Muscle layer of duodenum (tissue), 2 donors: ENCODE measurements around the gene BCL6.

Experiments
- H3K27ac ChIP-seq: one replicate; pipeline ENCODE4 v1.7.0; 2013; ENCODE audit warnings: mild to moderate bottlenecking, low read length
- H3K27me3 ChIP-seq: one replicate; pipeline ENCODE4 v1.7.0; 2013; ENCODE audit warnings: low read depth, mild to moderate bottlenecking, control low read depth, low read length
- H3K36me3 ChIP-seq, 2 donors: one replicate each; pipeline ENCODE4 v1.7.0; 2013; ENCODE audit warnings: low read length in 2 of 2, control low read depth in 1 of 2, mild to moderate bottlenecking in 1 of 2; ENCODE audit not compliant: insufficient read depth in 2 of 2, control insufficient read depth in 1 of 2
- H3K4me1 ChIP-seq, 2 donors: one replicate each; pipeline ENCODE4 v1.7.0; 2013; ENCODE audit warnings: low read length in 2 of 2, mild to moderate bottlenecking in 2 of 2, control low read depth in 1 of 2, moderate library complexity in 1 of 2; ENCODE audit not compliant: insufficient read depth in 2 of 2, control insufficient read depth in 1 of 2
- H3K4me3 ChIP-seq, 2 donors: one replicate each; pipeline ENCODE4 v1.7.0; 2013; ENCODE audit warnings: low read length in 2 of 2, low read depth in 1 of 2, mild to moderate bottlenecking in 1 of 2
- H3K9me3 ChIP-seq, 2 donors: one replicate each; pipeline ENCODE4 v1.7.0; 2013; ENCODE audit warnings: low read length in 2 of 2, control low read depth in 1 of 2, mild to moderate bottlenecking in 1 of 2; ENCODE audit not compliant: control insufficient read depth in 1 of 2
- donor health status: healthy.

Gene BCL6

DNA sequence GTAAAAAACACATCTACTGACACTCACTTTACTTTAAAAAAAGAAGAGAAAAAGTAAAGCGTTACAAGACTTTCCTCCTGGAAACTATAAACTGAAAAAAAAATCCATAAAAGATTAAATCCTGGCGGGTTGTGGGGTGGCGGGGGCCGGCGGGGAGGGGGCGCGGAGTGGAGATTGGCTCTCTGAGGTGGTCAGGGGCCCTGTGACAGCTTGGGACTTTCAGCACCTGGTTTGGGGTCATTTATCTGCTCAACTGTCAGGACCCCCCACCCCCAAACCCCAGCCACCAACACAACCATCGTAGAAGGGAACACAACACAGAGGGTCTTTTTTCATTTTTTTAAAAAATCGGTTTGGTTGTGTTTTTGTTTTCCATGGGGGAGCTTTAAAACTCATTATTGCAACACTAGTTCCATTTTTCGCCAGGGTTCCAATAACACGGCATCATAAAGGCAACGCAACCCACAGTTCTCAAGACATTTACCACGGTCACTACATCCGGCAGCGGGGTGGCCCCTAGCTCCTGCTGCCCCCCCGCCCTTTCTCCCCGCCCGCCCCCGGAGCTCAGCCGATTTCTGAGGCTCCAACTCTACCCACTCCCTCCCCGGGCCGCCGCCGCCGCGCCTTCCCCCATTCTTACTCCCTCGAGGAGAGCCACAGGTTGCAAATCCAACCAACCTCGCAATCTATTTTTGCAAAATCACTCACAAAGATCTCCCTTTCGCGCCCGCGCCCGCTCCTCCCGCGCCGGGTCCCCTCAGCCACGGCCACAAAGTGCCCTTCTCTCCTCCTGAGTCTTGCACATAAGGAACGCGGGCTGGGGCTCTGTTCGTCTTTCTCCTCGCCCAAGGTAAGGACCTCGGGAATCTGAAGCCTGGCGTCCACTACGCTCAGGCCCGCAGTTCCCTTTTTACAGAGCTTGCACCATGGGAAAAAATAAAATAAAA, 1.8 kb downstream of the BCL6 start:
- Histone ChIP-seq H3K36me3 (peaks cover 0 to 48% of the 10 kb centered on the region in 2 donors), H3K27ac (peak overlapping the region; percentile 100), H3K9me3 (no peaks in the 10 kb centered on the region), H3K4me3 (peak overlapping the region; percentile 87 to 96), H3K4me1 (peaks cover 6 to 20% of the 10 kb centered on the region in 2 donors), H3K27me3 (no peaks in the 10 kb centered on the region)

DNA sequence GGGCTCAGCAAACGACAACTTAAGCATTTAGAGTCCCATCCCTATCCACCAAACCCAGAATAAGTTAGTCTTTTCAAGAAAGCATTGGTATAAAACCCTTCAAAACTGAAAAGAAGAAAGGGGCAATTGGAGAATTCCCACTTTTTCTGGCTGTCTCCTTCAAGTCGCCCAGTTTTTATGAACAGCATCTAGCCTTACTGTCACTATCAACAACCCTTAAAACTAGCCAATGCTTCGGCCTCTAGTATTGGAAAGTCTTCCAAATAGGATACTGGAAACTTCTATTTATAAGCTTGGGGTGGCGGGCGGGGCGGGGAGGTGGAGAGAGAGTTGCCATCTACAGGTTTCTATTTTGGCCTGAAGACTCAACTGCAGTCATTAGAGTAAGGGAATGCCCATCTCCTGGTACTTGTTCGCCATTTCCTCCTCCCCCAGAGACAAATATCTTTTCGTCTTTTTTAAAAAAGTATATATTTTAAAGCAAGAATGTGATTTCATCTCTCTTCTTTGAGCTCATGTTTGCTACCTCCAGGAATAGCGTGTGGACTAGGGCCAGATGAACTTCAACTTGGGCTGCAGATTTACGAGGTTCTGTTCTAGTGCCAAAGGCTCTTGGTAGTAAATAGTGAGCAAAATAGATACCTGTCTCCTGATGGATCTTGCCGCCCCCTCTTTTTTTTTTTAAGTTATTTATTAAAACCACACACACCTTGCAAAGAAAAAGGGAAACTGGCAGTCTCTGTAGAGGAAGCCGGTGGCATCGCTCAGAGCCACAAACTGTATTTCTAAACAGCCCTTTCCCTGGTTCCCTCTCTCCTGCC, 2.7 kb downstream of the BCL6 start:
- Histone ChIP-seq H3K27ac (peak overlapping the region; percentile 100), H3K4me3 (peak overlapping the region; percentile 87 to 96), H3K36me3 (peaks cover 0 to 55% of the 10 kb centered on the region in 2 donors), H3K9me3 (no peaks in the 10 kb centered on the region), H3K4me1 (peaks cover 6 to 14% of the 10 kb centered on the region in 2 donors), H3K27me3 (no peaks in the 10 kb centered on the region)

- no peaks in the 10 kb centered on the region for H3K9me3 ChIP-seq
- H3K4me3 ChIP-seq, result peak overlapping the region; percentile 87 to 96
- H3K27me3 ChIP-seq, result no peaks in the 10 kb centered on the region
- H3K27ac ChIP-seq, result peak overlapping the region; percentile 100
- H3K36me3 ChIP-seq, result peaks cover 0 to 55% of the 10 kb centered on the region in 2 donors
- peaks cover 9 to 12% of the 10 kb centered on the region in 2 donors for H3K4me1 ChIP-seq
Observed at GRCh38 chr3:187741403-187742350, 3.6 kb downstream of the BCL6 start.

DNA sequence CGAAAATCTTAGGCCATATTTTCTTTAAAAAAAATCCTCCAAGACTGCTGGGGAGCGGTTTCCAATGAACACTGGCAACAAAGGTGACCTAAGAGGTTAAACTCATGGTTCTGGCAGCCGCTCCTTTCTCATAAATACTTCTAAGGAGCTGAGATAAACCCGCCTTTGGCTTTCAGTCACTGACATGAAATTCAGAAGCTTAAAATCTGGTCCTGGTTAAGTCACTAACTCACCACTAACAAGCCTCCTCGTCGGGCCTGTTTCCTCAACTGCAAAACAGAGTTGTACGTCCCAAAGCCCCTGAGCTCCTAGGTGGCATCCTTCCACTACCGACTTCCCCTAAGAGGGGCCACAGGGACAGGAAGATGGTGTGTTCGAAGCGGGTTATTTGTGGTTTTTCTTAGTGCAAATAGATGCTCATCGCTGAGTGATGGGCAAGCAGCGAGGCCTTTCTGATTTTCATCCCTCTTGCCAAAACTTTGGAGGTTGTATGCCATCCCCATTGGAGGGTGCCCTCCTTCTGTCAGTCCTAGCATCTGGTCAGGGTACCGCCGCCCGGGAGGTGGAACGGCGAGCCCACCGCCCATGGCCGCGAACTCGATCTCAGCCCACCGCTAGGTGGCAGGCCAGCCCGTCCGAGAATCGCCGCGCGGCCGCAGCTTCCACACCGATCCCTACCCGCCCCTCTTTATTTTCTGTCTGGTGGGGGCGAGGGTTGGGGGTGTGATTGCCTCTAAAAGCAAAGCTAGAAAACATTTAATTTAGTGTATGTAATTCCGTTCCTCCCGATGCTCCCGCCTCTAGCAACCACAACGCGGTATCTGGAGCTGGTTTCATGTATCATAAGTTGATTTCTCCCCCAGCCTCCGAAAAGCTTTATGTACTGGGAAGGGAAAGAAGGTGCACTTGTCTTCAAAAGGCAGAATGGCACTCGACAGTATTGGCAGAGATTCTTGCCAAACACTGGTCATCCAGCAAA, 4.6 kb downstream of the BCL6 start:
- peak overlapping the region; percentile 100 for H3K27ac ChIP-seq
- peaks cover 10 to 21% of the 10 kb centered on the region in 2 donors for H3K4me1 ChIP-seq

GRCh38 chr3:187739561-187740332, 5.5 kb downstream of the BCL6 start:
- Histone ChIP-seq H3K9me3 (no peaks in the 10 kb centered on the region), H3K4me1 (peaks cover 10 to 27% of the 10 kb centered on the region in 2 donors), H3K4me3 (peak overlapping the region; percentile 87 to 96), H3K27me3 (no peaks in the 10 kb centered on the region), H3K27ac (peak overlapping the region; percentile 100), H3K36me3 (peaks cover 0 to 43% of the 10 kb centered on the region in 2 donors)

More for the DNA sequence above, 4.6 kb downstream of the BCL6 start:
- Histone ChIP-seq H3K4me3 (peak overlapping the region; percentile 87 to 96), H3K27me3 (no peaks in the 10 kb centered on the region), H3K9me3 (no peaks in the 10 kb centered on the region), H3K36me3 (peaks cover 0 to 51% of the 10 kb centered on the region in 2 donors)

- no peaks in the 10 kb centered on the region for H3K27me3 ChIP-seq
- H3K4me3 ChIP-seq, result peak overlapping the region; percentile 87 to 96
- peaks cover 0 to 37% of the 10 kb centered on the region in 2 donors for H3K36me3 ChIP-seq
- peaks cover 10 to 22% of the 10 kb centered on the region in 2 donors for H3K4me1 ChIP-seq
- peak overlapping the region; percentile 100 for H3K27ac ChIP-seq
- H3K9me3 ChIP-seq, result no peaks in the 10 kb centered on the region
Observed at GRCh38 chr3:187739094-187739560, 6.1 kb downstream of the BCL6 start.

DNA sequence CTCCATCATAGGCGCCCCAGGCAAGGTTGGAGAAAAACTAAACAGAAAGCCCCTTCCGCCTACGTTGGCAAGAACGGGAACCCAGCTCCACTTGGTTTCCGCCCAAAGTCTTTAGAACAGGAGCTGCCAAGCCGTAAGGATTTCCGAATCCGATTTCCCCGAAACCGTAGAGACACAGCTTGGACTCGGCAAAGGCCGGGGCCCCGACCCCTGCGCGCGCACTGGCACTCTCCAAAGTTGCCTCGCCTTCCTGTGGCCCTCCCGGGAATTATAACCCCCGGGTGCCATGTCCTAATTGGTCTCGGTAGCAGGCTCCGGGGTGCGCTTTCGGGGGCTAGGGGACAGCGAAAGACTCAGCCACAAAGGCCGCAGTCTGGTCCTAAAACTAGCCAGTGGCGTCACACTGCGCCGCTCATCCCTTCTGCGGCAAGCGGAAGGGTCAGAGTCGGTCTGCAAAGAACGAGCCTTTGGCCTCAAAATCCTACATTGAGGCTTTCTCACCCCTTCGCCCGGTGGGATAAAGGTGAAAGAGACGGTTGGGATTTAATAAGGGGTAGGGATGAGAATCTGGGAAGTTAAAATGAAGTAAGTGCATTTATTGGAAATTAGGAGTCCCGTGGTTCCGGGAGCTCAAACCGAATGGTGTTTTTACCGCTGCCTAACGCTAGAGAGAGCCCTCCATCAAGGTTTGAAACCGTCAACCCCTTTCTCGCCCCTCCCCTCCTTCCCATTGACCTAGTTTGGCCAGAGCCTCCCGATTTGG, 6.8 kb downstream of the BCL6 start:
- Histone ChIP-seq H3K4me1 (peaks cover 10 to 22% of the 10 kb centered on the region in 2 donors), H3K4me3 (peak overlapping the region; percentile 87 to 96), H3K27ac (peak overlapping the region; percentile 100), H3K36me3 (peaks cover 4 to 35% of the 10 kb centered on the region in 2 donors), H3K9me3 (no peaks in the 10 kb centered on the region), H3K27me3 (no peaks in the 10 kb centered on the region)

DNA sequence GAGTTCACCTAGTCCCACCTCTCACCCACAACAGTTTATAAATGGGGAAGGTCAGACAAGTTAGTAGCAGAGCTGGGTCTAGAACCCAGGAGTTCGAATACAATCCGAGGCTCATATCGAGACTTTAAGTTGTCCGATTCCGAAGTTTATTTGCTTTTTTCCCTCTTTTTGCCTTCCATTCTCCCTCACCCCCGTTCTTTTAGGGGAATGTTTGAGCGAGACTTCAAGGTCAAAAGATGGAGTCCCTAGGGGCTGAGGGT, 7.3 kb downstream of the BCL6 start:
- Histone ChIP-seq H3K27me3 (no peaks in the 10 kb centered on the region), H3K27ac (peak overlapping the region; percentile 100), H3K9me3 (no peaks in the 10 kb centered on the region), H3K36me3 (peaks cover 9 to 40% of the 10 kb centered on the region in 2 donors), H3K4me3 (peak overlapping the region; percentile 87 to 96), H3K4me1 (peaks cover 10 to 22% of the 10 kb centered on the region in 2 donors)
